Kidney glomerular epithelial cell (primary cell): ENCODE results near the gene OR4K1.
"Not testable (repeated sequence)": the region's sequence is repeated elsewhere in the genome, so short reads cannot be mapped to it uniquely, and the experiment has no call there.

Experiments used
- DNase-seq: peaks from one replicate; lab custom pipeline; 2025; lab: John Stamatoyannopoulos, UW

OR4K1 gene, protein sequence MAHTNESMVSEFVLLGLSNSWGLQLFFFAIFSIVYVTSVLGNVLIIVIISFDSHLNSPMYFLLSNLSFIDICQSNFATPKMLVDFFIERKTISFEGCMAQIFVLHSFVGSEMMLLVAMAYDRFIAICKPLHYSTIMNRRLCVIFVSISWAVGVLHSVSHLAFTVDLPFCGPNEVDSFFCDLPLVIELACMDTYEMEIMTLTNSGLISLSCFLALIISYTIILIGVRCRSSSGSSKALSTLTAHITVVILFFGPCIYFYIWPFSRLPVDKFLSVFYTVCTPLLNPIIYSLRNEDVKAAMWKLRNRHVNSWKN

GRCh38 chr14:19930617-19931016, at the start of gene OR4K1:
Gene OR4K1 (plus strand): TSS chr14:19930917. CDS start chr14:19935667, 4,750 bp downstream.
- no peak for DNase-seq

DNA sequence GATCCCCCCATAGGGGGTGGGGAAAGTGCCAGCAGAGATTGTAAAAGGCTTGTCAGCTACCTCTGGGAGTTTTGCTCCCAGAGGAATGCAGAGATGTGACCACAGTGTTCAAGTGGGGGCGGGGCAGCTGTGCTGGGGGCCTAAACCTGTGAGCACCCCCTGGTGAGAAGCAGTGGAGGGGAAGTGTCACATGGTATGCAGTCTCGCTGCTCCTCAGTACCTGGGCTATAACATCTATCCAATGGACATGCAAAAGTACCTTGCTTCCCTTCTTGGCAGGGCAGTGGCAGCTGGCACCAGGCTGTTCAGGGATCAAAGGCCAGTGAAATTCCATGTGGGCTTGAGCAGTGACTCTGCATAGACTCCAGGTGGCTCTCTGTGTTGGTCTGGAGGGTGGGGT, 35.4 kb upstream of the OR4K1 start:
- DNase-seq = no peak

DNA sequence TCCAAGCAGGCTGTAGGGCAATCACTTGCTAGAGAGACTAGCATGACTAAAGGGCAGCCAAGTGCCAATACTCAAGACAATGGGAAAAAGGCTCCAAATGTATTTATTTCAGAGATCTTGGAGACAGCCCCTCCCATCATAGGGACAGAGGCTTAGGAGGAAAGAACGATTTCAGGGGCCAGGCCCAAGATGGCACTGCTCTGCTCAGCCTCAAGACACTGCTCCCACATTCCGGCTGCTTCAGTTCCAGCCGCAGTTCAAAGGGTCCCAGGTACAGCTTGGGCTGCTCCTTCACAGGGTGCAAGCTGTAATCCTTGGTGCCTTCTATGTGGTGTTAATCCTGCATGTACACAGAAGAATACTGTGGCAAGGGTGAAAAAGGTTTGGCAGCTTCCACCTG, 29.7 kb upstream of the OR4K1 start:
- no peak for DNase-seq

DNA sequence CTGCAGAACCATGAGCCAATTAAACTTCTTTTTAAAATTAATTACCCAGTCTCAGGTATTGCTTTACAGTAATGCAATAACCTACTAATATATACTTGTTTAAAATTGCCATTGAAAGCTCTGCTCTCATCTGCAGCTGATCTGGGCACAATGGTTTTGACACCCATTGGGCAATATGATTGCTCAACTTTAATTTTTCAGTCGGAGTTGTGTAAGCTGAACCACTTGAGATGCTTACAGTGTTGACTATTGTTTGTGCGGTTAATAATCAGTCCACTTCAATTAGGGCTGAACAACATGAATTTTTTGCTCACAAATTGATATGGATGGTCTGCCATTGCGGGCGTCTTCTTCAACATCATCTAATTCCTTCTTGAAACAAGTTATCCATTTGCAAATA, 28.3 kb upstream of the OR4K1 start:
- no peak for DNase-seq

DNA sequence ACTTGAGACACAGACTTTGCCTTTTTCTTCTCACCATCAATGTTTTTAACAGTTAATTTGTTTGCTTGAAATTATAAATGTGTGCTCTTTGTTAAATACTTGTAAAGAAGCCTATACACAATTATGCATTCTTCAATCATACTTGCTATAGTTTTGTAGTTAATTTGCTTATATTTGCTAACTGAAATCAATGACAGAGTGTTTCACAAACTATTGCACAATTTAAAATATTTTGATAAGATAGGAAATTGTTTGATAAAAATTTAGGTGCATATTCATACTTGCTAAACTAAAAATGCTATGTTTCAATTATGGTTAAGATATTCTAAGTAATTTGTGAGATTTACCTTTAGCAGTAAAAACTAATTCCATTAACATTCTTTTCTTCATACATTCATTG, 24.1 kb upstream of the OR4K1 start:
- no peak for DNase-seq

GRCh38 chr14:19911114-19911513, 19.6 kb upstream of the OR4K1 start:
- DNase-seq = no peak

GRCh38 chr14:19917243-19917642, 13.5 kb upstream of the OR4K1 start:
- no peak for DNase-seq

GRCh38 chr14:19917955-19918518, 12.7 kb upstream of the OR4K1 start:
- no peak for DNase-seq

DNA sequence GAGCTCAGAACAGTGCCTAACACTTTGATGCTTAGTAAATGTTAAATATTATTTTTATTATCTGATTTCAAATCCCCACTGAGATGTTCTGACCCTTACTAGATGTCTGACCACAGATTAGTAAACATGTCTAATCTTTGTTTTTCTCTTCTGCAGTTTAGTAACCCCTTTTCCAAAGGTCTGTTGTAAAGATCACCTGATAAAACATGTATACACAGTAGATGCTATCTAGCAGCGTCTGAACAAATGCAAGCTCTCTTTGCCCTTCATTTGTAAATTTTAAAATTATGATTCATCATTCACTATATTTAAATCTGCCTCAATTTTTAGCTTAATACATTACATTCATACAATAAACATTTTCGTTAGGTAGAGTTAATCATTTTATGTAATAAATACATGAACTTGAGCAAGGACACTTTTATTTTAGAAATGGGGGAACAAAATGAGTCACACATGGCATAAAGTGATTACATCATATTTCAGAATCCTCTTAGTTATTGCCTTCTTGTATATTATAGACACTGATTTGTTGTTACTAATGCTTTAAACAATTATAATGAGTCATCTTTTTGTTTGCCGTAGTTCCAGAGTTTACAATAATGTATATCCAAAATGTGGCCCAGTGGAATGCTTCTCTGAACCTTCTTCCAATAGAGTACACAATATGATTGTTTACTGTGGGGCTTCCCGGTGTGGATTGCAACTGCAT, 12.0 kb upstream of the OR4K1 start:
- DNase-seq = no peak

GRCh38 chr14:19920021-19920657, 10.6 kb upstream of the OR4K1 start, which contains the start of gene OR4K5:
Gene OR4K5 (plus strand): TSS chr14:19920607. CDS start chr14:19920607, 0 bp downstream.
- peak; percentile 46 for DNase-seq

- DNase-seq = no peak
Observed at GRCh38 chr14:19941668-19942067, 11.0 kb downstream of the OR4K1 start.

- DNase-seq = no peak
Observed at GRCh38 chr14:19947413-19948090, 16.8 kb downstream of the OR4K1 start.

- DNase-seq = peak; percentile 94
Observed at GRCh38 chr14:19949218-19949617, 18.5 kb downstream of the OR4K1 start.

GRCh38 chr14:19969735-19970134, 39.0 kb downstream of the OR4K1 start:
- not testable (repeated sequence) for DNase-seq

DNA sequence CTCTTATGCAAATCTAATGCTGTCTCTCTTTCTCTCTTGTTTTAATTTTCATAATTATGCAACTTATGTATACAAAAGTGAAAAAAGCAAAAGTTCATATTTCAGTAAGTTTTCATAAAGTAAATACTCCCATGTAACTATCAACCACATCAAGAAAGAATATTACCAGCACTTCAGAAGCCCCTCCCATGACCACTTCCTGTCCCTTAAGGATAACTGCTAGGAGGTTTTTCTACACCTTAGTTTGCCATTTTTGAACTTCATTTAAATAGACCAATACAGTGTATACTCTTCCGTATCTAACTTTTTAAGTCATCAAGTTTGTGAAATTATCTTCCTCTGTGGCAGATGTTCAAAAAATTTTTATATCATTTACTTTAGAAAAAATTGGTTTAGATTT, 44.1 kb downstream of the OR4K1 start:
- DNase-seq = no peak

DNA sequence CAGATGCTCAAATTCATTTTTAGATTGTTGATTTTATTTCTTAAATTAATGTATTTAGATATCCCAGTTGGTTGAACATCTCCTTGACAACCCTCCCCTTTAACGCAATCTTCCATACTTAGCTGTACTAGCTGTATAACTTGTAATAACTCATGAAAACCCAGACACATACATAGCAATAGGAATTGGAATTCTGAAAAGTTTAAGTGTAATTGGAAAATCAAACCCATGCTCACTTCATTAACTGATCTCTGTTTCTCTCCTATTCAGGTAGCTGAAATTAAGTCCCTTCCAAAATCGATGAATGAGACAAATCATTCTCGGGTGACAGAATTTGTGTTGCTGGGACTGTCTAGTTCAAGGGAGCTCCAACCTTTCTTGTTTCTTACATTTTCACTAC, 44.6 kb downstream of the OR4K1 start, which contains the start of gene OR4K15:
Gene OR4K15 (plus strand): TSS at position 301 of the 400 bp plus-strand sequence. CDS start 0 bp downstream, at position 301.
- DNase-seq = no peak
